ENCODE results near the gene KCTD15.

Gene KCTD15

DNA sequence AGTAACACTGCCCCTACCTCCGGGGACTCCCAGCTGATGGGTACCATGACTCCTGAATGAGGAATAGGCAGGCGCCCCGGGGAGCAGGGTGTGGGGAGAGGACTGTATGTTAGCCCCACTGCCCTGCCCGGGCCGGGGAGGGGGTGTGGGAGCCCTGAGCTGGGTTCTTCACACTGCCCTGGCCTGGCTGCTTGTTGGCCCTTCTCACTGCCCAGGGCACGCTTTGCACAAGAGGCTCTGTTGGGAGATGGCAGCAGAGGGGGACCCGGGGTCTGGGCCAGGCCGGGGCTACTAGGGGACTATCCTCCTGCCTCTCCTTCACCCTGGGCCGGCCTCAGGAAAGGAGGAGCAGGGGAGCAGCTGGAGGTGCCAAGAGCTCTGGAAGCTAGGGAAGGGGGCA, 19.3 kb upstream of the KCTD15 start:
- TF ChIP-seq, protein P1, sequence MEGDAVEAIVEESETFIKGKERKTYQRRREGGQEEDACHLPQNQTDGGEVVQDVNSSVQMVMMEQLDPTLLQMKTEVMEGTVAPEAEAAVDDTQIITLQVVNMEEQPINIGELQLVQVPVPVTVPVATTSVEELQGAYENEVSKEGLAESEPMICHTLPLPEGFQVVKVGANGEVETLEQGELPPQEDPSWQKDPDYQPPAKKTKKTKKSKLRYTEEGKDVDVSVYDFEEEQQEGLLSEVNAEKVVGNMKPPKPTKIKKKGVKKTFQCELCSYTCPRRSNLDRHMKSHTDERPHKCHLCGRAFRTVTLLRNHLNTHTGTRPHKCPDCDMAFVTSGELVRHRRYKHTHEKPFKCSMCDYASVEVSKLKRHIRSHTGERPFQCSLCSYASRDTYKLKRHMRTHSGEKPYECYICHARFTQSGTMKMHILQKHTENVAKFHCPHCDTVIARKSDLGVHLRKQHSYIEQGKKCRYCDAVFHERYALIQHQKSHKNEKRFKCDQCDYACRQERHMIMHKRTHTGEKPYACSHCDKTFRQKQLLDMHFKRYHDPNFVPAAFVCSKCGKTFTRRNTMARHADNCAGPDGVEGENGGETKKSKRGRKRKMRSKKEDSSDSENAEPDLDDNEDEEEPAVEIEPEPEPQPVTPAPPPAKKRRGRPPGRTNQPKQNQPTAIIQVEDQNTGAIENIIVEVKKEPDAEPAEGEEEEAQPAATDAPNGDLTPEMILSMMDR (IDR thresholded peaks at IDR 0.05; ENCODE audit: borderline replicate concordance, insufficient read depth, low read depth, low read length) = no peak

GRCh38 chr19:33777753-33778088, 18.9 kb upstream of the KCTD15 start:
- no peak overlapping the region for H3K4me3 ChIP-seq (ENCODE audit: low read depth, low read length)

More for the DNA sequence above, 19.3 kb upstream of the KCTD15 start:
- no peak overlapping the region for H3K4me3 ChIP-seq (ENCODE audit: low read depth, low read length)

GRCh38 chr19:33778089-33778791, 18.4 kb upstream of the KCTD15 start:
- TF ChIP-seq, protein P1 (IDR thresholded peaks at IDR 0.05; ENCODE audit: borderline replicate concordance, insufficient read depth, low read depth, low read length) = peak; percentile 100
- H3K4me3 ChIP-seq (ENCODE audit: low read depth, low read length) = no peak overlapping the region

More at GRCh38 chr19:33777753-33778088, 18.9 kb upstream of the KCTD15 start:
- TF ChIP-seq, protein P1 (IDR thresholded peaks at IDR 0.05; ENCODE audit: borderline replicate concordance, insufficient read depth, low read depth, low read length) = no peak

GRCh38 chr19:33779849-33780248, 16.8 kb upstream of the KCTD15 start:
- H3K4me3 ChIP-seq (ENCODE audit: low read depth, low read length) = no peak overlapping the region
- TF ChIP-seq, protein P1 (IDR thresholded peaks at IDR 0.05; ENCODE audit: borderline replicate concordance, insufficient read depth, low read depth, low read length) = no peak

DNA sequence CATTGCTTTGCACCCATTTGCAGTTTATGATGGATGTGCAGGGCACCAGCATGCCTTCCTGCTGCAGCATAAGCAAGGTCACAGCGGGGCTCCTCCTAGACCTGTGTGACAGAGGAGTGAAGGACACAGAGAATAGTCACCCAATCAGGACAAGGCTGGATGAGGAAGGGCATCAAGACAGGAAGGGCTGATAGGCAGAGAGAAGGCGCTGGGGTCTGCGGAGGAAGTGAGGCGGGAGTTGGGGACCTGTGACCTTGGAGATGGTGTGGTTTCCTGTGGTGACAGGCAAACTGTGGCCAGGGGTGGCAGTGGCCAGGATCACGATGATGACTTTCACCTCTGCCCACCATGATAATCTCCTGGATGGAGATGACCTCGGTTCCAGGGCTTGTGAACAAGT, 16.4 kb upstream of the KCTD15 start:
- H3K4me3 ChIP-seq (ENCODE audit: low read depth, low read length) = no peak overlapping the region
- TF ChIP-seq, protein P1 (IDR thresholded peaks at IDR 0.05; ENCODE audit: borderline replicate concordance, insufficient read depth, low read depth, low read length) = no peak

GRCh38 chr19:33780746-33781145, 15.9 kb upstream of the KCTD15 start:
- H3K4me3 ChIP-seq (ENCODE audit: low read depth, low read length) = no peak overlapping the region
- TF ChIP-seq, protein P1 (IDR thresholded peaks at IDR 0.05; ENCODE audit: borderline replicate concordance, insufficient read depth, low read depth, low read length) = no peak

- TF ChIP-seq, protein P1 (IDR thresholded peaks at IDR 0.05; ENCODE audit: borderline replicate concordance, insufficient read depth, low read depth, low read length) = no peak
Observed at GRCh38 chr19:33781415-33781935, 15.2 kb upstream of the KCTD15 start.

More at GRCh38 chr19:33781415-33781935, 15.2 kb upstream of the KCTD15 start:
- no peak overlapping the region for H3K4me3 ChIP-seq (ENCODE audit: low read depth, low read length)

Data from GM12875 (cell line).